ENCODE data around the gene CDYL.
A peak's percentile ranks its signal among the peaks of the same experiment; 100 is the strongest.

CDYL gene

GRCh38 chr6:4772750-4773149 is 3.5 kb upstream of the CDYL start:
- DNase-seq (ENCODE audit: low spot score), result no peak
- no peak for ATAC-seq (ENCODE audit: low read depth)
- Histone ChIP-seq H3K27ac (ENCODE audit: poor library complexity, severe bottlenecking) (no peak overlapping the region), H3K36me3 (ENCODE audit: low read depth) (no peaks in the 10 kb centered on the region), H3K9me3 (ENCODE audit: severe bottlenecking) (no peaks in the 10 kb centered on the region), H3K4me1 (ENCODE audit: insufficient read depth, poor library complexity, severe bottlenecking) (no peaks in the 10 kb centered on the region), H3K4me3 (ENCODE audit: severe bottlenecking) (no peak overlapping the region), H3K27me3 (ENCODE audit: insufficient read depth, poor library complexity, severe bottlenecking) (no peaks in the 10 kb centered on the region)
- TF ChIP-seq, protein P1, sequence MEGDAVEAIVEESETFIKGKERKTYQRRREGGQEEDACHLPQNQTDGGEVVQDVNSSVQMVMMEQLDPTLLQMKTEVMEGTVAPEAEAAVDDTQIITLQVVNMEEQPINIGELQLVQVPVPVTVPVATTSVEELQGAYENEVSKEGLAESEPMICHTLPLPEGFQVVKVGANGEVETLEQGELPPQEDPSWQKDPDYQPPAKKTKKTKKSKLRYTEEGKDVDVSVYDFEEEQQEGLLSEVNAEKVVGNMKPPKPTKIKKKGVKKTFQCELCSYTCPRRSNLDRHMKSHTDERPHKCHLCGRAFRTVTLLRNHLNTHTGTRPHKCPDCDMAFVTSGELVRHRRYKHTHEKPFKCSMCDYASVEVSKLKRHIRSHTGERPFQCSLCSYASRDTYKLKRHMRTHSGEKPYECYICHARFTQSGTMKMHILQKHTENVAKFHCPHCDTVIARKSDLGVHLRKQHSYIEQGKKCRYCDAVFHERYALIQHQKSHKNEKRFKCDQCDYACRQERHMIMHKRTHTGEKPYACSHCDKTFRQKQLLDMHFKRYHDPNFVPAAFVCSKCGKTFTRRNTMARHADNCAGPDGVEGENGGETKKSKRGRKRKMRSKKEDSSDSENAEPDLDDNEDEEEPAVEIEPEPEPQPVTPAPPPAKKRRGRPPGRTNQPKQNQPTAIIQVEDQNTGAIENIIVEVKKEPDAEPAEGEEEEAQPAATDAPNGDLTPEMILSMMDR (IDR thresholded peaks at IDR 0.05; ENCODE audit: poor library complexity, severe bottlenecking), result no peak

GRCh38 chr6:4773181-4773580 is 3.0 kb upstream of the CDYL start:
- no peak overlapping the region for H3K27ac ChIP-seq (ENCODE audit: poor library complexity, severe bottlenecking)
- H3K4me1 ChIP-seq (ENCODE audit: insufficient read depth, poor library complexity, severe bottlenecking), result no peaks in the 10 kb centered on the region
- H3K36me3 ChIP-seq (ENCODE audit: low read depth), result no peaks in the 10 kb centered on the region
- no peak for DNase-seq (ENCODE audit: low spot score)
- no peak for ATAC-seq (ENCODE audit: low read depth)
- TF ChIP-seq, protein P1 (IDR thresholded peaks at IDR 0.05; ENCODE audit: poor library complexity, severe bottlenecking), result no peak
- H3K27me3 ChIP-seq (ENCODE audit: insufficient read depth, poor library complexity, severe bottlenecking), result no peaks in the 10 kb centered on the region
- H3K9me3 ChIP-seq (ENCODE audit: severe bottlenecking), result peaks cover 4% of the 10 kb centered on the region
- H3K4me3 ChIP-seq (ENCODE audit: severe bottlenecking), result no peak overlapping the region

GRCh38 chr6:4774296-4774695 is 1.9 kb upstream of the CDYL start:
- Histone ChIP-seq H3K9me3 (ENCODE audit: severe bottlenecking) (peaks cover 9% of the 10 kb centered on the region), H3K36me3 (ENCODE audit: low read depth) (no peaks in the 10 kb centered on the region), H3K4me3 (ENCODE audit: severe bottlenecking) (no peak overlapping the region), H3K27me3 (ENCODE audit: insufficient read depth, poor library complexity, severe bottlenecking) (no peaks in the 10 kb centered on the region), H3K4me1 (ENCODE audit: insufficient read depth, poor library complexity, severe bottlenecking) (no peaks in the 10 kb centered on the region), H3K27ac (ENCODE audit: poor library complexity, severe bottlenecking) (no peak overlapping the region)
- TF ChIP-seq, protein P1 (IDR thresholded peaks at IDR 0.05; ENCODE audit: poor library complexity, severe bottlenecking), result no peak
- no peak for ATAC-seq (ENCODE audit: low read depth)
- no peak for DNase-seq (ENCODE audit: low spot score)

GRCh38 chr6:4774715-4775493 is 1.3 kb upstream of the CDYL start:
- ATAC-seq (ENCODE audit: low read depth), result no peak
- TF ChIP-seq, protein P1 (IDR thresholded peaks at IDR 0.05; ENCODE audit: poor library complexity, severe bottlenecking), result no peak

DNA sequence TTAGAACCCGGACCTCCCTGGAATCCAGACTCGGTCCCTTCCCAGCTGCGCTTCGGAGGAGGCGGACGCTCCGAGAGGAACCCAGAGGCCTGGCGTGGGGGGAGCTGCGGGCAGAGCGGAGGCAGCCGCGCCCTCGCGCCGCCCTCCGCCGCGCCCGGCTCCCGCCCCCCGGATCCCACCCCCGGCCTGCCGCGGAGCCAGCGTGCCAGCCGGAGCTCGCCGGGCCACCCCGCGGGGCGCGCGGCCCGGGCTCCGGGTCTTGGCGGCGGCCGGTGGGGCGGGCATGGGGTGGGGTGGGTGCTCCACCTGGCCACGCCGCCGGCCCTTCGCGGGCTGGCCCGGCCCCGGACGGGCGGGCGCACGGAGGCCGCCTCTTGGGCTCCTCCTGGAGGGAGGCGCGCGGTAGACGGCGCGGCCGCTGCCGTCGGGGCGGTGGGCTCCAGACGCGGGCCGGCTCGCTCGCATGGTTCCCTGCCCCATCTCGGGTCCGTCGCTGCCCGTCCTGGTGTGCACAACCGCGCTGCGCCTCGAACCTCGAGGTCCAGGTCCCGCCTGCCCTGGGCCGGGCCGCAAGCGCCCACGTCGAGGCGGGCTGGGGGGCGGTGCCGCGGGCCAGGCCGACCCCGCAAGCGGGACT is 592 bp upstream of the CDYL start:
- TF ChIP-seq, protein P1 (IDR thresholded peaks at IDR 0.05; ENCODE audit: poor library complexity, severe bottlenecking), result peak; percentile 19
- no peaks in the 10 kb centered on the region for H3K36me3 ChIP-seq (ENCODE audit: low read depth)
- peak; percentile 73 for ATAC-seq (ENCODE audit: low read depth)
- DNase-seq (ENCODE audit: low spot score), result peak; percentile 59
- peak overlapping the region; percentile 69 for H3K27ac ChIP-seq (ENCODE audit: poor library complexity, severe bottlenecking)
- peaks cover 3% of the 10 kb centered on the region for H3K4me1 ChIP-seq (ENCODE audit: insufficient read depth, poor library complexity, severe bottlenecking)
- H3K4me3 ChIP-seq (ENCODE audit: severe bottlenecking), result peak overlapping the region; percentile 59
- peaks cover 9% of the 10 kb centered on the region for H3K9me3 ChIP-seq (ENCODE audit: severe bottlenecking)
- no peaks in the 10 kb centered on the region for H3K27me3 ChIP-seq (ENCODE audit: insufficient read depth, poor library complexity, severe bottlenecking)

More at GRCh38 chr6:4774715-4775493, 1.3 kb upstream of the CDYL start:
- peak overlapping the region; percentile 59 for H3K4me3 ChIP-seq (ENCODE audit: severe bottlenecking)
- peak overlapping the region; percentile 69 for H3K27ac ChIP-seq (ENCODE audit: poor library complexity, severe bottlenecking)
- H3K4me1 ChIP-seq (ENCODE audit: insufficient read depth, poor library complexity, severe bottlenecking), result no peaks in the 10 kb centered on the region
- H3K36me3 ChIP-seq (ENCODE audit: low read depth), result no peaks in the 10 kb centered on the region
- H3K27me3 ChIP-seq (ENCODE audit: insufficient read depth, poor library complexity, severe bottlenecking), result no peaks in the 10 kb centered on the region
- H3K9me3 ChIP-seq (ENCODE audit: severe bottlenecking), result peaks cover 9% of the 10 kb centered on the region
- DNase-seq (ENCODE audit: low spot score), result no peak
